ENCODE data around the gene FERMT2. TPM values are rescaled to one million over a fixed set of nuclear protein-coding genes. Genes with fewer than 3 reads are reported as not detected.

FERMT2 gene
- total and polyA plus RNA-seq, 9 donors: 77.5 to 109 (median 92.2) TPM

- H3K4me1 ChIP-seq (ENCODE audit: control insufficient read depth, insufficient read depth, low read length): no peaks in the 10 kb centered on the region
- H3K4me3 ChIP-seq (ENCODE audit: low read length): no peak overlapping the region
- no peaks in the 10 kb centered on the region for H3K27me3 ChIP-seq (ENCODE audit: control insufficient read depth, insufficient read depth, low read length)
- 87% methylated on average over 4 of the region's 4 CpGs for WGBS (ENCODE audit: insufficient coverage)
- peaks cover 24% of the 10 kb centered on the region for H3K36me3 ChIP-seq (ENCODE audit: control insufficient read depth, insufficient read depth, low read length)
- DNase-seq: no peak
- no peak overlapping the region for H3K27ac ChIP-seq (ENCODE audit: low read length)
- H3K9me3 ChIP-seq (replicated peaks; ENCODE audit: control insufficient read depth, low read depth, low read length): no peaks in the 10 kb centered on the region
These were observed 94.7 kb downstream of the FERMT2 start for GRCh38 chr14:52856139-52856538.

- Histone ChIP-seq H3K27me3 (ENCODE audit: control insufficient read depth, insufficient read depth, low read length) (no peaks in the 10 kb centered on the region), H3K4me3 (ENCODE audit: low read length) (no peak overlapping the region), H3K9me3 (replicated peaks; ENCODE audit: control insufficient read depth, low read depth, low read length) (no peaks in the 10 kb centered on the region), H3K27ac (ENCODE audit: low read length) (no peak overlapping the region), H3K36me3 (ENCODE audit: control insufficient read depth, insufficient read depth, low read length) (peaks cover 14% of the 10 kb centered on the region), H3K4me1 (ENCODE audit: control insufficient read depth, insufficient read depth, low read length) (no peaks in the 10 kb centered on the region)
- WGBS (ENCODE audit: insufficient coverage): 80% methylated on average over 2 of the region's 3 CpGs
- no peak for DNase-seq
These were observed 97.4 kb downstream of the FERMT2 start for GRCh38 chr14:52853522-52853854.

- H3K9me3 ChIP-seq (replicated peaks; ENCODE audit: control insufficient read depth, low read depth, low read length): no peaks in the 10 kb centered on the region
- no peaks in the 10 kb centered on the region for H3K27me3 ChIP-seq (ENCODE audit: control insufficient read depth, insufficient read depth, low read length)
- no peak overlapping the region for H3K27ac ChIP-seq (ENCODE audit: low read length)
- DNase-seq: no peak
- H3K4me1 ChIP-seq (ENCODE audit: control insufficient read depth, insufficient read depth, low read length): no peaks in the 10 kb centered on the region
- H3K36me3 ChIP-seq (ENCODE audit: control insufficient read depth, insufficient read depth, low read length): peaks cover 11% of the 10 kb centered on the region
- no CpG with 5 or more reads among the region's 2 CpGs for WGBS (ENCODE audit: insufficient coverage)
- H3K4me3 ChIP-seq (ENCODE audit: low read length): no peak overlapping the region
These were observed 97.9 kb downstream of the FERMT2 start for GRCh38 chr14:52852810-52853521.

DNA sequence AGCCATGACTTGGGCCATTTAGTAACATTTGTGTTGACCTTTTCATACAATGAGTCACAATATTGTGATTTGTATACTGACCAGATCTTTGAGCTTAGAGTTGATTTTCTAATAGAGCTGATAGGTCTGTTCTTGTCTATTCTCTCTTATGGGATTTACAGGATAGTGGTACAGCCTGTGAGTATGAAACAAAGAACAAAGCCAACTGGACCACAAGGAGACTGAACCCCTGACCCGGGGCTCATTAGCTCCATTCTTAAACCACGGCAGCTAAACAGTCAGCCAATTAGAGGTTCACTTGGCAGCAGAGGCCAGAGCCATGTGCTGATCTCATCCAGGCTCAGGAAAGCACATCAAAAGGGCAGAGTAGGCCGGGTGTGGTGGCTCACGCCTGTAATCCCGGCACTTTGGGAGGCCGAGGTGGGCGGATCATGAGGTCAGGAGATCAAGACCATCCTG, 100.4 kb downstream of the FERMT2 start:
- 67% methylated on average over 2 of the region's 7 CpGs for WGBS (ENCODE audit: insufficient coverage)
- H3K27me3 ChIP-seq (ENCODE audit: control insufficient read depth, insufficient read depth, low read length): no peaks in the 10 kb centered on the region
- DNase-seq: no peak

GRCh38 chr14:52848626-52849025, 102.2 kb downstream of the FERMT2 start:
- Histone ChIP-seq H3K27ac (ENCODE audit: low read length) (peak overlapping the region; percentile 38), H3K9me3 (replicated peaks; ENCODE audit: control insufficient read depth, low read depth, low read length) (no peaks in the 10 kb centered on the region), H3K36me3 (ENCODE audit: control insufficient read depth, insufficient read depth, low read length) (no peaks in the 10 kb centered on the region), H3K4me1 (ENCODE audit: control insufficient read depth, insufficient read depth, low read length) (peaks cover 3% of the 10 kb centered on the region), H3K4me3 (ENCODE audit: low read length) (no peak overlapping the region), H3K27me3 (ENCODE audit: control insufficient read depth, insufficient read depth, low read length) (no peaks in the 10 kb centered on the region)
- WGBS (ENCODE audit: insufficient coverage): 40% methylated on average over 1 of the region's 5 CpGs
- peak; percentile 38 for DNase-seq

More for the DNA sequence above, 100.4 kb downstream of the FERMT2 start:
- Histone ChIP-seq H3K36me3 (ENCODE audit: control insufficient read depth, insufficient read depth, low read length) (peaks cover 2% of the 10 kb centered on the region), H3K4me3 (ENCODE audit: low read length) (no peak overlapping the region), H3K4me1 (ENCODE audit: control insufficient read depth, insufficient read depth, low read length) (no peaks in the 10 kb centered on the region), H3K27ac (ENCODE audit: low read length) (no peak overlapping the region), H3K9me3 (replicated peaks; ENCODE audit: control insufficient read depth, low read depth, low read length) (no peaks in the 10 kb centered on the region)

GRCh38 chr14:52846591-52846990, 104.3 kb downstream of the FERMT2 start:
- Histone ChIP-seq H3K36me3 (ENCODE audit: control insufficient read depth, insufficient read depth, low read length) (no peaks in the 10 kb centered on the region), H3K27ac (ENCODE audit: low read length) (peak overlapping the region; percentile 47), H3K4me1 (ENCODE audit: control insufficient read depth, insufficient read depth, low read length) (peaks cover 3% of the 10 kb centered on the region), H3K27me3 (ENCODE audit: control insufficient read depth, insufficient read depth, low read length) (no peaks in the 10 kb centered on the region), H3K4me3 (ENCODE audit: low read length) (no peak overlapping the region), H3K9me3 (replicated peaks; ENCODE audit: control insufficient read depth, low read depth, low read length) (no peaks in the 10 kb centered on the region)
- 23% methylated on average over 3 of the region's 5 CpGs for WGBS (ENCODE audit: insufficient coverage)
- DNase-seq: peak; percentile 76

DNA sequence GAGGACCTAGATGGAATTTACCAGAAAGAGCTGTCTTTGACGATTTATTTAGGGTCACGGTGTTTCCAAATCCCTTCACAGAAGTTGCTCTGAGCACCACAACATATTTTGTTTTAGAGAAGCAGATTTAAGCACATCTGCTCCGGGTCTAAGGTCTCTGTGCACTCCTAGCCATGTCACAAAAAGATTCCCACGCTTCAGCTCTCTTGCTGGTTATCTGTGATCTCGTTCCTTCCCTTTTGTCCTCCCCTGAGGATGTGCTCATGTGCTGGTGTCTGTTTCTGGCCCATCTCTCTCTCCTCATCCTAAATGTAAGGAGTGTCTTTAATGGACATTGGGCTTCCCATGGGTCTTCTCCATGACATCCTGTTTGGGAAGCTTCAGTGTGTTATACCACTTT, 105.8 kb downstream of the FERMT2 start:
- Histone ChIP-seq H3K36me3 (ENCODE audit: control insufficient read depth, insufficient read depth, low read length) (no peaks in the 10 kb centered on the region), H3K4me1 (ENCODE audit: control insufficient read depth, insufficient read depth, low read length) (peaks cover 3% of the 10 kb centered on the region), H3K9me3 (replicated peaks; ENCODE audit: control insufficient read depth, low read depth, low read length) (no peaks in the 10 kb centered on the region), H3K27me3 (ENCODE audit: control insufficient read depth, insufficient read depth, low read length) (no peaks in the 10 kb centered on the region), H3K4me3 (ENCODE audit: low read length) (no peak overlapping the region), H3K27ac (ENCODE audit: low read length) (peak overlapping the region; percentile 80)
- 14% methylated on average over 4 of the region's 5 CpGs for WGBS (ENCODE audit: insufficient coverage)
- peak; percentile 80 for DNase-seq

DNA sequence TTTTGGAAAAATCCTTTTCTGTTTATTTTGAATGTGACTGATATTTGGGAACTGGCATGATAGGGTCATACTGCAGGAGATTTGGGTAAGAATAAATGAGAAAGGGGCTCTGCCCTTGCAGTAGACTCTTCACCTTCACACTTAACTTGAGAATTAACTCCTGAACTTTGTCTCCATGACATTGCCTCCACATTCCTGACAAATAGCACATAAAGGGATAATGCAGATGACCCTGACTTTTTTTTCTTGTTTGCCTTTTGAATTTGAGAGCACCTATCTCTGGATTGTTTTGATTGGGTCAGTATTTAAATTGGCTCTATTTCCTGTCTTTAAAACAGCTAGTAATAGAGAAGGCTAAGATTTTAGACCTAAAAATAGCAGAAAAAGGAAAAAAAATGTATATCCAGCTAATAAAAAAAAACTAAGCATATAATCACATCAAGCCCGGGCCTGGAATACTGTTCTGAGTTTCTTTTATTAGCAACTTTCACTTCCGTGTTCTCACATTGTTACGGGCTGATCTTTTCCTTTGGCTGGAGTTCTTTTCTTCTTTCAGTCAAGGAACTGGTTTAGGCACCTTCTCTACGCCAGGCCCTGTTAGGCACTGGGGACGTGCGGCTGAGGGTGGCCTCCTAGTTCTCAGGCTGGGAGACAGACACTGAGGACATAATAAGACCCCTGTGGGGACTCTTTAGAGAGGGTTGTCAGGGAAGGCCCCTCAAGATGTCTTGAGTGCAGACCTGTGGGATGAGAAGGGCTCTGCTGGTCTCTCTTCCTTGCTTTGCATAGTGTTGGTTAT, 106.4 kb downstream of the FERMT2 start:
- DNase-seq: peak; percentile 85
- 0% methylated on average over 1 of the region's 6 CpGs for WGBS (ENCODE audit: insufficient coverage)

GRCh38 chr14:52840877-52841276, 110.0 kb downstream of the FERMT2 start:
- WGBS (ENCODE audit: insufficient coverage): 83% methylated on average over 2 of the region's 3 CpGs
- H3K36me3 ChIP-seq (ENCODE audit: control insufficient read depth, insufficient read depth, low read length): no peaks in the 10 kb centered on the region
- H3K9me3 ChIP-seq (replicated peaks; ENCODE audit: control insufficient read depth, low read depth, low read length): no peaks in the 10 kb centered on the region
- no peak overlapping the region for H3K4me3 ChIP-seq (ENCODE audit: low read length)
- H3K27me3 ChIP-seq (ENCODE audit: control insufficient read depth, insufficient read depth, low read length): no peaks in the 10 kb centered on the region
- H3K4me1 ChIP-seq (ENCODE audit: control insufficient read depth, insufficient read depth, low read length): peaks cover 3% of the 10 kb centered on the region
- H3K27ac ChIP-seq (ENCODE audit: low read length): no peak overlapping the region
- DNase-seq: peak; percentile 38

More for the DNA sequence above, 106.4 kb downstream of the FERMT2 start:
- H3K36me3 ChIP-seq (ENCODE audit: control insufficient read depth, insufficient read depth, low read length): no peaks in the 10 kb centered on the region
- H3K4me3 ChIP-seq (ENCODE audit: low read length): no peak overlapping the region
- peaks cover 3% of the 10 kb centered on the region for H3K4me1 ChIP-seq (ENCODE audit: control insufficient read depth, insufficient read depth, low read length)
- H3K27ac ChIP-seq (ENCODE audit: low read length): peak overlapping the region; percentile 80
- no peaks in the 10 kb centered on the region for H3K27me3 ChIP-seq (ENCODE audit: control insufficient read depth, insufficient read depth, low read length)
- no peaks in the 10 kb centered on the region for H3K9me3 ChIP-seq (replicated peaks; ENCODE audit: control insufficient read depth, low read depth, low read length)

GRCh38 chr14:52837451-52837850, 113.4 kb downstream of the FERMT2 start:
- Histone ChIP-seq H3K27me3 (ENCODE audit: control insufficient read depth, insufficient read depth, low read length) (no peaks in the 10 kb centered on the region), H3K4me1 (ENCODE audit: control insufficient read depth, insufficient read depth, low read length) (no peaks in the 10 kb centered on the region), H3K4me3 (ENCODE audit: low read length) (no peak overlapping the region), H3K9me3 (replicated peaks; ENCODE audit: control insufficient read depth, low read depth, low read length) (no peaks in the 10 kb centered on the region), H3K36me3 (ENCODE audit: control insufficient read depth, insufficient read depth, low read length) (no peaks in the 10 kb centered on the region), H3K27ac (ENCODE audit: low read length) (no peak overlapping the region)
- 92% methylated on average over 6 of the region's 7 CpGs for WGBS (ENCODE audit: insufficient coverage)
- no peak for DNase-seq

All from muscle of leg (tissue), 11 donors.